Measurements from ENCODE around the gene PRB2.

DNA sequence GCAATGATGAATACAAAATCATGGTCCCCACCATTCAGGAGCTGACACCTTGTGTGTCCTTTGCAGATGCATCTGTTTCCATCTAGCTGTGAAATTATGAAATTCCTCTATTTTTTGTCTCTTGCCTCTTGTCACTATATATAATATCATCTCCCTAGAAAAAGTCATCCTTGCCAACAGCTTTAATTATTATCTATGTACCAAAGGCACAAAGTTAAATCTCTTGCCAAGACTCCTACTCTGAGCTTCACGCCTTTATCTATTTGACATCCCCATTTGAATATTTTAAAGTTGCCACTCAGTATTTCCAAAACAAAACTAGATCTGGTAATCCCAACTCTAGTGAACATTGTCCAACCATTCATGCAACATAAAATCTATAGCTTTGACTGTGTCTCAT lies 32.0 kb upstream of the PRB2 start:
- no peak for TF ChIP-seq POLR2AphosphoS5 (IDR thresholded peaks at IDR 0.05; ENCODE audit: low read depth, low read length)
- TF ChIP-seq, protein P1, sequence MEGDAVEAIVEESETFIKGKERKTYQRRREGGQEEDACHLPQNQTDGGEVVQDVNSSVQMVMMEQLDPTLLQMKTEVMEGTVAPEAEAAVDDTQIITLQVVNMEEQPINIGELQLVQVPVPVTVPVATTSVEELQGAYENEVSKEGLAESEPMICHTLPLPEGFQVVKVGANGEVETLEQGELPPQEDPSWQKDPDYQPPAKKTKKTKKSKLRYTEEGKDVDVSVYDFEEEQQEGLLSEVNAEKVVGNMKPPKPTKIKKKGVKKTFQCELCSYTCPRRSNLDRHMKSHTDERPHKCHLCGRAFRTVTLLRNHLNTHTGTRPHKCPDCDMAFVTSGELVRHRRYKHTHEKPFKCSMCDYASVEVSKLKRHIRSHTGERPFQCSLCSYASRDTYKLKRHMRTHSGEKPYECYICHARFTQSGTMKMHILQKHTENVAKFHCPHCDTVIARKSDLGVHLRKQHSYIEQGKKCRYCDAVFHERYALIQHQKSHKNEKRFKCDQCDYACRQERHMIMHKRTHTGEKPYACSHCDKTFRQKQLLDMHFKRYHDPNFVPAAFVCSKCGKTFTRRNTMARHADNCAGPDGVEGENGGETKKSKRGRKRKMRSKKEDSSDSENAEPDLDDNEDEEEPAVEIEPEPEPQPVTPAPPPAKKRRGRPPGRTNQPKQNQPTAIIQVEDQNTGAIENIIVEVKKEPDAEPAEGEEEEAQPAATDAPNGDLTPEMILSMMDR (IDR thresholded peaks at IDR 0.05): no peak
- TF ChIP-seq, protein P2, sequence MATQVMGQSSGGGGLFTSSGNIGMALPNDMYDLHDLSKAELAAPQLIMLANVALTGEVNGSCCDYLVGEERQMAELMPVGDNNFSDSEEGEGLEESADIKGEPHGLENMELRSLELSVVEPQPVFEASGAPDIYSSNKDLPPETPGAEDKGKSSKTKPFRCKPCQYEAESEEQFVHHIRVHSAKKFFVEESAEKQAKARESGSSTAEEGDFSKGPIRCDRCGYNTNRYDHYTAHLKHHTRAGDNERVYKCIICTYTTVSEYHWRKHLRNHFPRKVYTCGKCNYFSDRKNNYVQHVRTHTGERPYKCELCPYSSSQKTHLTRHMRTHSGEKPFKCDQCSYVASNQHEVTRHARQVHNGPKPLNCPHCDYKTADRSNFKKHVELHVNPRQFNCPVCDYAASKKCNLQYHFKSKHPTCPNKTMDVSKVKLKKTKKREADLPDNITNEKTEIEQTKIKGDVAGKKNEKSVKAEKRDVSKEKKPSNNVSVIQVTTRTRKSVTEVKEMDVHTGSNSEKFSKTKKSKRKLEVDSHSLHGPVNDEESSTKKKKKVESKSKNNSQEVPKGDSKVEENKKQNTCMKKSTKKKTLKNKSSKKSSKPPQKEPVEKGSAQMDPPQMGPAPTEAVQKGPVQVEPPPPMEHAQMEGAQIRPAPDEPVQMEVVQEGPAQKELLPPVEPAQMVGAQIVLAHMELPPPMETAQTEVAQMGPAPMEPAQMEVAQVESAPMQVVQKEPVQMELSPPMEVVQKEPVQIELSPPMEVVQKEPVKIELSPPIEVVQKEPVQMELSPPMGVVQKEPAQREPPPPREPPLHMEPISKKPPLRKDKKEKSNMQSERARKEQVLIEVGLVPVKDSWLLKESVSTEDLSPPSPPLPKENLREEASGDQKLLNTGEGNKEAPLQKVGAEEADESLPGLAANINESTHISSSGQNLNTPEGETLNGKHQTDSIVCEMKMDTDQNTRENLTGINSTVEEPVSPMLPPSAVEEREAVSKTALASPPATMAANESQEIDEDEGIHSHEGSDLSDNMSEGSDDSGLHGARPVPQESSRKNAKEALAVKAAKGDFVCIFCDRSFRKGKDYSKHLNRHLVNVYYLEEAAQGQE (IDR thresholded peaks at IDR 0.05; ENCODE audit: insufficient read depth in 1 of 2, low read depth in 2 of 2, low read length in 1 of 2): no peak
- no peak for TF ChIP-seq SIN3A (IDR thresholded peaks at IDR 0.05; ENCODE audit: borderline replicate concordance, insufficient read depth, low read depth, low read length)
- TF ChIP-seq TCF7L2 (IDR thresholded peaks at IDR 0.05; ENCODE audit: low read depth, low read length): no peak

Measured in Panc1 (cell line).